ENCODE data around the gene ARL6.
"Not testable (repeated sequence)": the region's sequence is repeated elsewhere in the genome, so short reads cannot be mapped to it uniquely, and the experiment has no call there.

The ARL6 gene

DNA sequence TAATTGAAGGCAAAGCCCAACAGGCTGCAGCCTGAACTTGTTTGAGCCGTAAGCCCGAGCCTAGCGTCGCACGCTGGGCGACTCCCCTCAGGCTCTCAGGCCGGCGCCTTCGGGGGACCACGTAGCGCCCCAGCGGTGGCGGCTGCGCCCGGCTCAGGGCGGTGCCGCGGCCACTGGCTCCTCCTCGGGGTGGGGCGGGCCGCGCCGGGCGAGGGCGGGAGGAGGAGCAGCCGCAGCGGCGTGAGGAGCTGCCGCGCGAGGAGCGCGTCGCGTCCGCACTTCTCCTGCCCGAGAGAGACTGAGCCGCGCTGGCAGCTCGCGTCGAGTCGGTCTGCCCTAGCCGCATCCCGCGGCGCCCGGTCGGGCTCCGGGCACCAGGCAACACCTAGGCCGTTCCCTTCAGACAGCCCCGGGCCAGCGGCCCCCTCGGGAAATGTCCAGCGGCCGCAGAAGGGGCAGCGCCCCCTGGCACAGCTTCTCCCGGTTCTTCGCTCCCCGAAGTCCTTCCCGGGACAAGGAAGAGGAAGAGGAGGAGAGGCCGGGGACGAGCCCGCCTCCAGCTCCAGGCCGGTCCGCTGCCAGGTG, 57.3 kb downstream of the ARL6 start, which contains the start of gene CRYBG3:
Gene CRYBG3, plus strand, starts transcription at position 238 of the 585 bp plus-strand sequence. Its CDS starts 196 bp downstream, at position 434.
- DNase-seq = peak; percentile 60

DNA sequence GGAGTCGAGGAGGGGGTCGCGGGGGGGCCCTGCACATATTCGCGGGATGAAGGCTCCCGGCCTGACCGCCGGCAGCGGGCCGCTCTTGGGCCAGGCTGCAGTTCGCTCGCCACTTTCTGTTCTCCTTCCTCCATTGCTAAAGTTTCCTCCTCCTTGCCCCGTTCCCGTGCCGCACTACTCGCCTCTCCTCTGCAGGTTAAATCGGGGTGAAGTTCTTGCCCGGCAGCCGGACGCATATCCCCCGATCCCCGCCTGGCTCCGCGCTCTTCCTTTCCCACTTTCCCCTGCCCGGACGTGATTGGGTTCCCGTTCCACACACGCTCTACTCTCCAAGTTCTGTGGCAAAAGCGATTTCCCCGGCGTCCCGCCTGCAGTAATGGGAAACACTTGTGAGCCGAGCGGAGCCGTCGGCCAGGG, 57.8 kb downstream of the ARL6 start:
- DNase-seq = no peak

GRCh38 chr3:97823046-97824004, 58.8 kb downstream of the ARL6 start:
- DNase-seq = no peak

DNA sequence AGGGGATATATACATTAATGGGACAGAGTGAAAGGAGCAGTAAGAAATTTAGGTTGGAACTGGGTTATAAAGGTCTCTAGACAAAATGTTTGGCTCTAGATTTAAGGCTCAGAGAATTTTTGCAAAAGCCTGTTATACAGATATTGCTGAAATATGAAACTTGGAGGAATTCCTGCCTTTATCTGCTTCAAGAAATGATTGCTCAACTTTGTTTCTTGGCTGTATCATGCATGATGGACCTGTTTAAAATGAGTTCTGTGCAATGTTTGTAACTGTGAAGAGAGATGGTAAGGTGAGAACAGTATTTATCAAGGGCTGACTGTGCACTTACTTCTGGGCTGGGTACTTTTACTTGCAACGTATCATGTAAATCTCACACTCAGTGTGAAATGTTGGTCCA, 60.5 kb downstream of the ARL6 start:
- DNase-seq = no peak

DNA sequence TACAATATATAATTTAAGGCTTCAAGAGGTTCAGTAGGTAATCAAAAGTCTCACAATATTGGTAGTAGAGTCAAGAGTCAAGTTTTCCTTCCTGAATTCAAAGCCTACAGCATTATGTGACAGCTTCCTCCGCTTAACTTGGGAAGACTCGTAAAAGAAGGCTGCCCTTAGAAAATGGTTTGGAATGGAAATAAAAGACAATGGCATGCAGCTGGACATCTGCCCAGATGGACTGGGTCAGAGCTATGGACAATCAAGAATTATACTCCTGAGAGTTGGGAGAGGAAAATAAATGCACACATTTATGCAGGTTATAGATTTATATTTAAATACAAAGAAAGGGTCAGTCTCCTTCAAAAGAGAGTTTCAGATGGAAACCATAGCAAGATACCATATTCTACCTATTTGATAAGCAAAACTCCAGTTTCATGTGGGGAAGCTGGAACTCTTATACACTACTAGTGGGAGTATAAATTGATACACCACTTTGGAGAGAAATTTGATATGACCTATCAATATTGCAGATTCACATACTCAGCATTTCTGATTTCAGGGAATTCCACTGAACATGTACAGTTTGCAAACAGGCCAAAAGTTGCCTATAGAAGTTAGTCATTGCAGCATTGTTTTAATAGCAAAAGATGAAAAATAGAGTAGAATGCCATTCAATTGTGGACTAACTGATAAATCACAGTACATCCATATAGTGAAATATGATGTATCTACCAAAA, 63.3 kb downstream of the ARL6 start:
- DNase-seq = no peak

GRCh38 chr3:97829198-97829597, 64.6 kb downstream of the ARL6 start:
- DNase-seq = no peak

- DNase-seq = no peak
Observed at GRCh38 chr3:97830638-97831037, 66.1 kb downstream of the ARL6 start.

GRCh38 chr3:97831140-97831539, 66.6 kb downstream of the ARL6 start:
- no peak for DNase-seq

DNA sequence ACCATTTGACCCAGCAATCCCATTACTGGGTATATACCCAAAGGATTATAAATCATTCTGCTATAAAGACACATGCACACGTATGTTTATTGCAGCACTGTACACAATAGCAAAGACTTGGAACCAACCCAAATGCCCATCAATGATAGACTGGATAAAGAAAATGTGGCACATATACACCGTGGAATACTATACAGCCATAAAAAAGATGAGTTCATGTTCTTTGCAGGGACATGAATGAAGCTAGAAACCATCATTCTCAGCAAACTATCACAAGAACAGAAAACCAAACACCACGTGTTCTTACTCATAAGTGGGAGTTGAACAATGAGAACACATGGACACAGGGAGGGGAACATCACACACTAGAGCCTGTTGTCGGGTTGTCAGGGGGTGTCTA, 68.6 kb downstream of the ARL6 start:
- DNase-seq = not testable (repeated sequence)

DNA sequence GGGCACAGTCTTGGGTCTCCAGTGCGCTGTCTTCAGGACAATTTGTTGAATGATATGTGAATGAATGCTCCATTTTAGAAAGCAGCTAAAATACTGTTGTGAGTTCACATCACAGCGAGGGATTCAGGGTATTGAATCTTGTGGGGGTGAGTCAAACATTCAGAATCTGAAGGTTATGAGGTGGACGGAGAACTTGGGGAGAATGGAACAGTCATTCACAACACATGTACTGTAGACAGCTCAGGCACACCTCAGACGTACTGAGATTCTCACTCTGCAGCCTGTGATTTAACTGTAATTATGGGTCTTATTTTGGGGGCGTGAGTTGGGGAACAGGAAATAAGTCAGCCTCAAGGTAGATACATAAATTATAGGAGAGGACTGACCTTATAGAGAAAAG, 71.2 kb downstream of the ARL6 start:
- DNase-seq = no peak

- DNase-seq = no peak
Observed at GRCh38 chr3:97838393-97838792, 73.8 kb downstream of the ARL6 start.

GRCh38 chr3:97839944-97840343, 75.4 kb downstream of the ARL6 start:
- DNase-seq = no peak

DNA sequence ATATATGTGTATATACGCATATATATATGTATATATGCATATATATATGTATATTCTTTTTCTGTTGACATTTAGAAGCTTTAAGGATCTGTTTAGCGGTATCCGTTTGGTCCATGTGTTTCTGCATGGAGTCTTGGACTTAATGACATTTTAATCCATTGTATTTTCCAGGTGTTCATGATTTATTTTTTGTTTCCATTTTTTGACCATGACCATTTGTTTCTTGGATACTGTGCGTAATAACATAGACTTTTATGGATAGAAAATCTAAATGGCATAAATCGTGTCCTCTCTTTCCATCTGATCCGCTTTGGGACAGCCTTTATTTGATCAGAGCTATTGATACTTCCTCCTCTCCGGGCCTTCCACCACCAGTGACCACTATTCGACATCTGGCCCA, 76.7 kb downstream of the ARL6 start:
- DNase-seq = no peak

- DNase-seq = no peak
Observed at GRCh38 chr3:97841956-97842355, 77.4 kb downstream of the ARL6 start.

DNA sequence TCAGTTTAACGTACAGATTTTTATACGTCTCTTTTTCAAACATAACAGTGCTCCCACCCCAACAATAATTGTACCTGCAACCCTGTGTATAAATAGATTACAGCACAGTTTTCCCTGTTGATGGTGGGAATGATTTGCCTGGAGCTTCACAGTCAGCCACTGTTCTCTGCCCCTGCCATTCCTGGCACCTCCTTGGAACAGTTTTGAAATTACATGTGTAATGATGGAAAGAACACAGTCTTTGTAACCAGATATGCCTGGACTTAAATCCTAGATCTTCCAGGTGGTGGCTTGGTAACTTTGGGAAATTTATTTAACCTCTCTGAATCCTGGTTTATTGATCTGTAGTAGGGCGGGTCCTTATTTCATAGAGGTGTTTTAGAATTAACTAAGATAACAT, 84.2 kb downstream of the ARL6 start:
- DNase-seq = no peak

All from GOT3 (cell line).